ENCODE data around the gene SOCS3.

GRCh38 chr17:78327880-78328279, 32.0 kb downstream of the SOCS3 start:
- TF ChIP-seq EZH2 (IDR thresholded peaks at IDR 0.05) (no peak), POLR2AphosphoS5 (IDR thresholded peaks at IDR 0.05; ENCODE audit: borderline replicate concordance, low read depth, low read length) (no peak), FOXP2 (optimal IDR thresholded peaks at IDR 0.05; ENCODE audit: control extremely low read depth, extremely low read length, insufficient read depth) (no peak)

Measured in SK-N-MC (cell line).